ENCODE results near the gene DERL3.

DNA sequence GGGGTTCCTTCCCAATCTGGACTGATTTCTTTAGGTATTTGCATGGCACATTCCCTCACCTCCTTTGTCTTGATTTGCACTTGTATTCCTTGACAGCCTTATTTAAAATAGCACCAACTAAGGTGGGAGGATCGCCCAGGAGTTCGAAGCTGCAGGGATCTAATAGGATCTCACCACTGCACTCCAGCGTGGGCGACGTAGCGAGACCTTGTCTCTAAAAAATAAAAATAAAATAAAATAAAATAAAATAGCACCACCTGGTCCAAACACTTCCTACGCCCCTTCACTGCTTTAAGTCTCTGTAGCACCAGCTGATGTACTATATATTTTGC, 19.6 kb upstream of the DERL3 start:
- TF ChIP-seq EZH2 (IDR thresholded peaks at IDR 0.05; ENCODE audit: borderline replicate concordance, low read depth, low read length, severe bottlenecking), result no peak
- TF ChIP-seq, protein P1, sequence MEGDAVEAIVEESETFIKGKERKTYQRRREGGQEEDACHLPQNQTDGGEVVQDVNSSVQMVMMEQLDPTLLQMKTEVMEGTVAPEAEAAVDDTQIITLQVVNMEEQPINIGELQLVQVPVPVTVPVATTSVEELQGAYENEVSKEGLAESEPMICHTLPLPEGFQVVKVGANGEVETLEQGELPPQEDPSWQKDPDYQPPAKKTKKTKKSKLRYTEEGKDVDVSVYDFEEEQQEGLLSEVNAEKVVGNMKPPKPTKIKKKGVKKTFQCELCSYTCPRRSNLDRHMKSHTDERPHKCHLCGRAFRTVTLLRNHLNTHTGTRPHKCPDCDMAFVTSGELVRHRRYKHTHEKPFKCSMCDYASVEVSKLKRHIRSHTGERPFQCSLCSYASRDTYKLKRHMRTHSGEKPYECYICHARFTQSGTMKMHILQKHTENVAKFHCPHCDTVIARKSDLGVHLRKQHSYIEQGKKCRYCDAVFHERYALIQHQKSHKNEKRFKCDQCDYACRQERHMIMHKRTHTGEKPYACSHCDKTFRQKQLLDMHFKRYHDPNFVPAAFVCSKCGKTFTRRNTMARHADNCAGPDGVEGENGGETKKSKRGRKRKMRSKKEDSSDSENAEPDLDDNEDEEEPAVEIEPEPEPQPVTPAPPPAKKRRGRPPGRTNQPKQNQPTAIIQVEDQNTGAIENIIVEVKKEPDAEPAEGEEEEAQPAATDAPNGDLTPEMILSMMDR (IDR thresholded peaks at IDR 0.05; ENCODE audit: borderline replicate concordance, extremely low read depth, low read length, poor library complexity, severe bottlenecking), result no peak
